ENCODE results near the gene ABTB2. TPM values are rescaled to one million over a fixed set of nuclear protein-coding genes. Genes with fewer than 3 reads are reported as not detected.

The ABTB2 gene
- polyA plus RNA-seq, 1 donor (not counting 4 experiments of a cell fraction or from before 2014, with no cell fraction given), result 1.0 TPM

GRCh38 chr11:34175284-34176019, 182.4 kb downstream of the ABTB2 start:
- no peaks in the 10 kb centered on the region for H4K20me1 ChIP-seq (ENCODE audit: control insufficient read depth, extremely low read depth, insufficient read depth, low read length)
- no peaks in the 10 kb centered on the region for H3K79me2 ChIP-seq (ENCODE audit: control insufficient read depth, insufficient read depth, low read length)
- peaks cover 14% of the 10 kb centered on the region for H3K4me1 ChIP-seq (ENCODE audit: control insufficient read depth, extremely low read depth, insufficient read depth, low read length)
- H3K9ac ChIP-seq (ENCODE audit: control insufficient read depth, extremely low read depth, insufficient read depth, low read length), result no peak overlapping the region
- H3K9me3 ChIP-seq (ENCODE audit: control insufficient read depth, low read depth, low read length), result no peaks in the 10 kb centered on the region
- dilution Hi-C loops (cut with MboI; ENCODE audit: extremely low pct_ligation_motif_present, low sequenced_read_pairs), result no loop called here
- DNase-seq (ENCODE audit: low read depth, low spot score), result no peak
- H3K4me3 ChIP-seq (ENCODE audit: control insufficient read depth in 2 of 3, extremely low read depth in 1 of 3, insufficient read depth in 2 of 3, low read depth in 1 of 3, low read length in 3 of 3), result no peak overlapping the region
- no peaks in the 10 kb centered on the region for H3K9me1 ChIP-seq (ENCODE audit: control insufficient read depth, extremely low read depth, insufficient read depth, low read length)
- no peaks in the 10 kb centered on the region for H3K36me3 ChIP-seq (ENCODE audit: control insufficient read depth in 2 of 2, extremely low read depth in 1 of 2, insufficient read depth in 2 of 2, low read length in 2 of 2)
- no peak overlapping the region for H3K27ac ChIP-seq (ENCODE audit: control insufficient read depth, insufficient read depth, low read length)
- FAIRE-seq, result no peak
- no peaks in the 10 kb centered on the region for H3K27me3 ChIP-seq (ENCODE audit: control insufficient read depth, extremely low read depth, insufficient read depth, low read length)
- no peak overlapping the region for H3K4me2 ChIP-seq (ENCODE audit: control insufficient read depth, extremely low read depth, insufficient read depth, low read depth, low read length)
- no peak for TF ChIP-seq CTCF (optimal IDR thresholded peaks at IDR 0.05 in 1 of 3, IDR thresholded peaks at IDR 0.05 in 1 of 3, conservative IDR thresholded peaks at IDR 0.05 in 1 of 3; ENCODE audit: extremely low read depth in 1 of 3, insufficient read depth in 2 of 3, low read length in 3 of 3)
- no peak for TF ChIP-seq EZH2 (IDR thresholded peaks at IDR 0.05; ENCODE audit: low read length)
- H2AFZ ChIP-seq (ENCODE audit: control insufficient read depth, low read length), result no peak overlapping the region

- H3K27ac ChIP-seq (ENCODE audit: control insufficient read depth, insufficient read depth, low read length), result no peak overlapping the region
- DNase-seq (ENCODE audit: low read depth, low spot score) (no peak), FAIRE-seq (no peak)
- H3K4me3 ChIP-seq (ENCODE audit: control insufficient read depth in 2 of 3, extremely low read depth in 1 of 3, insufficient read depth in 2 of 3, low read depth in 1 of 3, low read length in 3 of 3), result peak overlapping the region in 1 of 3 experiments; percentile 43
- no peaks in the 10 kb centered on the region for H3K9me1 ChIP-seq (ENCODE audit: control insufficient read depth, extremely low read depth, insufficient read depth, low read length)
- peak overlapping the region; percentile 73 for H3K4me2 ChIP-seq (ENCODE audit: control insufficient read depth, extremely low read depth, insufficient read depth, low read depth, low read length)
- H3K27me3 ChIP-seq (ENCODE audit: control insufficient read depth, extremely low read depth, insufficient read depth, low read length), result no peaks in the 10 kb centered on the region
- no peaks in the 10 kb centered on the region for H3K36me3 ChIP-seq (ENCODE audit: control insufficient read depth in 2 of 2, extremely low read depth in 1 of 2, insufficient read depth in 2 of 2, low read length in 2 of 2)
- dilution Hi-C loops (cut with MboI; ENCODE audit: extremely low pct_ligation_motif_present, low sequenced_read_pairs), result no loop called here
- peaks cover 14% of the 10 kb centered on the region for H3K4me1 ChIP-seq (ENCODE audit: control insufficient read depth, extremely low read depth, insufficient read depth, low read length)
- no peaks in the 10 kb centered on the region for H4K20me1 ChIP-seq (ENCODE audit: control insufficient read depth, extremely low read depth, insufficient read depth, low read length)
- H3K79me2 ChIP-seq (ENCODE audit: control insufficient read depth, insufficient read depth, low read length), result no peaks in the 10 kb centered on the region
- peak overlapping the region; percentile 16 for H3K9ac ChIP-seq (ENCODE audit: control insufficient read depth, extremely low read depth, insufficient read depth, low read length)
- TF ChIP-seq CTCF (optimal IDR thresholded peaks at IDR 0.05 in 1 of 3, IDR thresholded peaks at IDR 0.05 in 1 of 3, conservative IDR thresholded peaks at IDR 0.05 in 1 of 3; ENCODE audit: extremely low read depth in 1 of 3, insufficient read depth in 2 of 3, low read length in 3 of 3), result peak; percentile 75 to 99 (median 98)
- TF ChIP-seq EZH2 (IDR thresholded peaks at IDR 0.05; ENCODE audit: low read length), result no peak
- H2AFZ ChIP-seq (ENCODE audit: control insufficient read depth, low read length), result no peak overlapping the region
- no peaks in the 10 kb centered on the region for H3K9me3 ChIP-seq (ENCODE audit: control insufficient read depth, low read depth, low read length)
Measured at GRCh38 chr11:34174412-34175041, 183.3 kb downstream of the ABTB2 start.

Data from keratinocyte (primary cell).